Dedifferentiated amniotic fluid mesenchymal stem cell (primary cell): ENCODE measurements around the gene ADCY5.

Experiments used
- DNase-seq: peaks from one replicate; pipeline ENCODE4 v3.0.0-alpha.2; 2016; ENCODE audit errors: extremely low spot score

Gene ADCY5

DNA sequence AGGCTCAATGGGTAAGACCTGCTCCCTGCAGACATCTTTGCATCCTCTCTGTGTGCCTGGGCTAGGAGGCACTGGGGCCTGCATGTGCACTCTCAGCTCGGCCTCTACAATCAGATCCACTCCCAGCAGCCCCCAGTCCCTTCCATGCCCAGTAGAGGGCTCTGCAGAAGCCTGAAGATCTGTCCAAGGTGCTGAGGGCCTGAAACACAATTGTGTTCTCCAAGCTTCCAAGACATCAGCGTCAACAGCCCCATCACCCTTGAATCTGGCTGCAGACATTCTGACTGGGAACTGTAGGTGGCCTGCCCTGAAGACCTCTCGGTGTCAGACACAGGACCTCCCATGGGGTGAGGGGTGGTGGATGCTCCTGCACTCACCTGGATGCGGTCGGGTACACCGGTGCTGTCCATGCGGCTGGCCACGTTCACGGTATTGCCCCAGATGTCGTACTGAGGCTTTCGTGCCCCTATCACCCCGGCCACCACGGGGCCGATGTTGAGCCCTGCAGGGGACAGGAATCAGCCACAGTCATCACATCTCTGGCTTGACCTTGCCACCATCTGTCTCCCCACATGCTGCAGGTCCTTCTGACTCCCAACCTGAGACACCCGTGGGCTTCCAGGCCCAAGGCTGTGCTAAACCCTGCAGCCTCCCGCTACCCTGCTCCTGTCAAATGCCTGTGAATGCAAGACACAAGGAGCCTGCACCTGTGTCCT is 162.4 kb downstream of the ADCY5 start:
- DNase-seq: peak; percentile 20

DNA sequence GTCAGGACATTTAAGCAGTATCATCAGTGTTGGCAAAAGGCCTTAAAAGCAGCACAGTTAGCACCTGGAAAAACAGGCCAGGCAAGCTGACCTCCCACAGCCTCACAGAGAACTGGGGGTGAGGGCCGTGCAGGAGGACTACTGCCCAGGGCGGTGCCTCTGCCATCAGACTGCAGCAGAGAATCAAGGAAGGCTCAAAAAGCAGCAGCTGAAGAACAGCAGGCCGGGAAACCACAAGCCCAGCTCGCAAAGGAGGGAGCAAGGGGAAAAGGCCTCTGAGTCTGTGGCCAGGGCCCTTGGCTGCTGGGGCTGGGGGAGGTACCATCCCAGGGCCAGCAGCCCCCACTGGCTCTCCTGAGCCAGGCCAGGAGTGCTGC is 163.0 kb downstream of the ADCY5 start:
- no peak for DNase-seq

DNA sequence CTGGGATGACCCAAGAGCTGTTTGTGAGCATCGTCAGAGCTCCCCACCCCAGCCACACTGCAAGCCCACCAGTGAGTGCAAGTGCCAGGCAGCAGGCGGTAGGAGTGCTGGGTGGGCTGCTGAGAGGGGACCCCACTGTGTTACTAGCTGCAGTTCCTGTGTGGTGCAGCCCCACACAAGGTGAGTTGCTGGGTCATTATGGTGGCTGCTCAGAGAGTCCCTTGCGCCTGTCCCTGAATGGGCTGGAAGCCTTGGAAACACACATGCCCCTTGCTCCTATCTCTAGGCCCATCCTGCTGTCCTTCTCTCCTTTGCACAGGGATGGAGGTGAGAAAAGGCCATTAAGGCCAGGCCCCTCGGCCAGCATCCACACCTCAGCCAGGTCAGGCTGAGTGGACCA is 163.4 kb downstream of the ADCY5 start:
- DNase-seq: no peak

DNA sequence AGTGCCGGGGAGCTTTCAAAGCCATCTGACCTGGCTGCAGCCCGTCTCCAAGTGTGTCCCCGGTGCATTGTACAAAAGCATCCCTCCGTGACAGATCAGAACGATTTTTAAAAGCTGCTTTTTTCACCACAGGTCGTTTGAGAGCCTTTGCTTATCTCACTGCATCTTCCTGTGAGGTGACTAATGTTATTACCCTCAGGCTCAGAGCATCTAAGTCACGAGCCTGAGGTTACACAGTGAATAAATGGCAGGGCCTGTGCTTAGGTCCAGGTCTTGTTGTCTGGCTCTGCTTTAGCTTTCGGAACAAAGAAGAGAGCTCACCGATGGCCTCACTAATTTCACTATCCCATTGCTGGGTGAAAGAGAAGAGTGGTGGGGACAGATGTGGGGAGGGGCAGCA is 163.8 kb downstream of the ADCY5 start:
- DNase-seq: no peak

DNA sequence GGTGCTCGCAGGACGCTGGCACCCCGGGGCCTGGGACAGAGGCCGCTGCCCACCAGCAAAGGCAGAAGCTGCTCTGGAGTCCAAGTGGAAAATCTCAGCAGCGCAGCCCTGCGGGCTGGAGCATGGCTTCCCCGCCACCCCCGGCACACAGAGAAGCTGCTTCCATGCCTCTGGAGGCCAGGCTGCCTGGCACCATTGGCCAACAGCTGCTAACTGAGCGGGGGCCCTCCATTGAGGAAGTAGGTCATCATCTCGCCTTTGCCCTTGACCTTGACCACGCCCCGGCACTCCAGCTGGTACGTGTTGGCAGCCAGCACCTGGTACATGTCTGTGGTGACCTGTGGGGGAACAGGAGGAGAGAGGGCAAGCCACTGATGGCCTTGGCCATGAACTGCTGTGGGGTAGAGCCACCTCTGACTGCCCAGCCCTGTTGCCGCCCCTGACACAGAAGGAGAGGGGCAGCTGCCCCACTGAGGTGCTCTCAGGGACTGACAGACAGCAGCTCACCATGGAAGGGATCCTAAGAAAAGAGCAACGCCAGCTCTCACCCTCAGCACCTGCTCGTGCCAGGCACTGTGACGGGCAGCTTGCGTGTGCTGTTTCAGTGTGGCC is 164.4 kb downstream of the ADCY5 start:
- no peak for DNase-seq

DNA sequence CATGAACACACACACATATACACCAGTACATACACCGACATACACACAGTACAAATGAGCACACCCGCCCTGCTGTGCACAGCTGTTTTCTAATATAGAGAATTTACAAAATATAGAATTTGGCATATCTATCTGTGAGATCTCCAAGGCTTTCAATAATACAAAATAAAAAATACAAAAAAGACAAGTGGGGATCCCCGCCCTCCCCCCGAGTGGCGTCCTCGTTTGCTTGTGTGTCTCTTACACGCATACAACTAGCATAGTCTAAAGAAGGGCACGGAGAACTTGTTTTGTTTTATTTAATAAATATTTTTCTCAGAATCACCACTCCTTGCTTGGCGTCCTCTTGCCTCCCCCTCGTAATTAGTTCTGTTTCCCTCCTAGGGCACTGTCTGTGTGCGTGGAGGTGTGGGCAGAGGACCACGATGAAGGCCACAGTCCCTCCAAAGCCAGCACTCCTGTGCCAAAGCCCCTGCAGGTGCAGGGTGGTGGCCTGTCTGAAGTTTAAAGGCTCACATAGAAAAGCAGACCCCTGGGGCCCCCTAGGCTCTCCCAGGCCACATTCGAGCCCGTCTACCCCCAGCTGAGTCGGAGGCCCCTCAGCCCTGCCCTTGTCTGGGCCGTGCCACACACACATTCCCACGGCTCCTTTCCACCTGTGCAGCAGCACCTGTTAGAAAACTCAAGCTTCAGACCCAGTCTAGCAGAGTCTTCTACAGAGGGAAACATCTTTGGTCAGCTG is 165.1 kb downstream of the ADCY5 start:
- no peak for DNase-seq

DNA sequence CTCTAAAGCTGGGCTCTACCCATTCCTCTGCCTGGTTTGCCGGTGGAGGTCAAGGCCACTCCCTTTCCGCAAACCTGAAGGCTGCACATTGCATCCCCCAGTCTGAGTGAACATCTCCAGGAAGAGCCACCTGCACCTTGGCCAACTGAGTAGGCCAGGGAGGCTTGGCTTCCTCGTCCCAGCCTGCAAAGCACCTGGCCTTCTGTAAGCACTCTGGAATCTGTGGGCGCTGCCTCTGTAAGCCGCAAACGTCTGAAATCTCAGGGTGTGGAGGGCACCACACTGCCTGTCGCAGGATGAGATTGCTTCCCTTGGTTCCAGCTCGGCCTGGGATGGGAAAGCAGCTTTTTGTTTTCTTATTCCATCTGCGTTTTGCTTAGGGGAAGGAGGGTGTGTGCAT is 165.8 kb downstream of the ADCY5 start:
- no peak for DNase-seq

DNA sequence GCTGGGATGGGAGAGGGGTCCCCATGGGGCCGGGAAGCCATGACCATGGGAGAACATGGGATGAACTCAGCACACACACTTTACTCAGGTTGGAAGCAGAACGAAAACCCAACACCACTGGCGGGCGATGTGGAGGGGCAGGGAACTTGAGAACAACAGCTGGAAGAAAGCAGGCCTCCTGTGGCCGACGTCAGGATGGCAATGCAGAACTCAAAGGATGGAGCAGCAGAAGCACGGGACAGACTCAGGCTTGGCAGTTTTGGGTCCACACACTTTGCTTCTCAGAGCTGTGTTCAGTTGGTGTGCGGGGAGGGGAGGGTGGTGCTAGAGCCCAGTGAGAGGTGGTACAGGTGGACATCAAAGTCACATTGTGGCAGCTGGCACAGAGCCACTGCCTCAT is 166.4 kb downstream of the ADCY5 start:
- DNase-seq: no peak

DNA sequence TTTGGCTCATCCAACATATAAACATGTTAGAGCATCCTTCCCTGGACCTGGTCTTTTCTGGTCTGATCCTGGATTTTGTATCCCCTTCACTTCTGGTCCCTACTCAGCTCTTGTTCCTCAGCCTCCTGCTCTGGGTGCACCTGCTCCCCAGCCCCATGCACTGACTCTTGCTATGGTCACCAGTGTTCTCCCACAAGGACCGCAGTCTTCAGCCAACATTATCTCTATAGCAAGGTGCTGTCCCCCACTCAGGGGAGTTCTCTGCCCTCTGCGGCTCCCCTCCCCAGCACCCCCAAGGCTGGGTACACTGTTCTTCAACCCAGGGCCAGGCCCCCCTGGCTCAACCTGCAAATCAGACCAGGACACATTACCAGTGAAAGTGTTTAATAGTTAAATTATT is 167.0 kb downstream of the ADCY5 start:
- no peak for DNase-seq

DNA sequence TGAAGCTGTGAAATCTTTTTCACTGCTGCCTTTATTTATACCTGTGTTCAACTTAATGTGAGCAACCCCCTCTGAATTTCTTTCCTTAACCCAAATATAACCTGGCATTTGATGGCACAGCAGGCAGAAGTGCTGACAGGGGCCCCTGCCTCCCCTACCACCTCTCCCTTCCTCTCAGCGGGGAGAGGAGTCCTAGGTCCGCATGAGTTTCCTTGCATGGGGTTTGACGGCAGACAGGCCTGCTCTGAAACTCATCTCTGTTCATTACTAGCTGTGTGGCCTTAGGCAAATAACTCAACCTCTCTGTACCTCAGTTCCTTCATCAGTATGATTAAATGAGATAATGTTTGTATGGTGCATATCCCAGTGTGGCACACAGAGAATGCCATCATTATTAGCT is 167.5 kb downstream of the ADCY5 start:
- no peak for DNase-seq

DNA sequence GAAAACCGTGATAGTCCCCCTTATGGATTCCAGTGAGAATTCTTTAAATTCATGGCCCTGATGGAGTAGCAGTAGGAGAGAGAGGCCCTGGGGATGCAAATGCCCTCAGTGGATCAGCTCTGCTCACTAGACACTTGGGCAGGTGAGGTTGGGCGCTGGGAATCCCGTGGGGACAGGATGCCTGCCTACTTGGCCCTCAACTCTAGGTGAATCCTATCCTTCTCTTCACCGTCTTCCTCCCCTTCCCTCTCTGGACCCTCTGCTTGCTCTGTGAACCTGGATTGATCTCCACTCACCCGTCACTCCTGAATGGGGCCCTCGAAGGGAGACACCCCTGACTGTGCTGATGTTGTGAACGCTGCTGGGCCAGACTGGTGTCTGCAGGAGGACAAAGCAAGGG is 169.8 kb downstream of the ADCY5 start:
- DNase-seq: no peak

DNA sequence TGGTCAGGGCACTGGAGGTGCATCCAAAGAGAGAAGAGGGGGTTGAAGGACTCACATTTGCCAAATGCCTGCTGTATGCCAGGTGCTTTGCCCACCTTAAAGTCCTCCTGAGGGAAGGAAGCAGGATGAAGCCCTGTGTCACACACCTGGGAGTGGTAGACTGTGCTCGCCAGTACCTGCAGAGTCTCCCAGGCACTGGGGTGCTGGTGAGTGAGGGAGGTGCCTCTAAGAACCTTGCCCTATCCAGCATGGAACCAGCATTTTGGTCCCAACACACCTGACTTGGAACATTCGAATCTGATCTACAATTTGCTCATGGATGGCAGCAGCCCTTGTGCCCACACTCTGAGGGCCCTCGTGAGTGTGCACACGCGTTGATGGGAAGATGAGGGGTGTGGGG is 170.4 kb downstream of the ADCY5 start:
- no peak for DNase-seq

DNA sequence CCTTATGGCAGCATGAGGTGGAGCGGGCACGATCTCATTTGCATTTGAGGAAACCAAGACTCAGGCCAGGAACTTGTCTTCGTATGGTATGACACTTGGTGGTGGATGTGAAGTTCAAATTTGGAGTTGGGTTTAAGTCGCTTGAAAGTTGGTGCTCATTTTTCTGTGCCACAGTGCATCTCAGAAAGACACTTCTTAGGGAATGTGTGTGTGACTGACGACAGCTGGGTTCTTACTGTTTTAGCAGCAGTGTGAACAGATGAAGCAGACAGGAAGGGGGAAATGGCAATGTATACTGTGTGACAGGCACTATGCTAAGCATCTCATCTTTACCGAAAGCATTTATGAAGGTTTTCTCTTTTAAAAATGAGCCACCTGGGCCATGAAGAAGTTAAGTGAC is 171.8 kb downstream of the ADCY5 start:
- no peak for DNase-seq

DNA sequence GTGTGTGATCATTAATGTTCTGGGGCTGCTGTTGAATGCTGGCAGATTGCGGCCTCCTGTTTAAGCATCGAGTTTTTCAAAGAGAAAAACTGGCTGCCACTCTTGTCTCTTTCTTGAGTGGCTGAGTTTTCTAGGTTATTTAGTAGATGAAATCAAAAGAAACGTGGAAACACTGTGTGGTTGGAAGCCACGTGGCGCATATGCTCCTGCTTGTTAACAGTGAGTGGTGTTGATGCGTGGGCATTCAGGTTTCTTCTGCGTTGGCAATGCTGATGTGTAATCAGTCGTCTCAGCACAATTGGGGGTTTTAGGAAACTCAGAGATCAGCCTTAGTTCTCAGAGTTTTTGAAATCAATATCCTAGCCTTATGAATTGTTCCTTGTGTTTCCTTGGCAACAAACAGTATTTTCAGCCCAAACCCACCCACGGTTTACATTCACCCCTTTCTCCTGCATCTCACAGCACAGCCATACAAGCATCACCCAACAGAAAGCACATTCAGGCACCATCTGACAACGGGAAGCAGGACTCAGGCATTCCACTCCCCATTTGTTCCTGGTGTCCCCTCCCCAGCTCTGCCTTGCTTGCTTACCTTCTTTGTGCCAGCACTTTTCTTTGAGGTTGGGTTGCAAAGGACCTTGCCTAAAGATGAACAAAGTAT is 172.4 kb downstream of the ADCY5 start:
- DNase-seq: no peak

DNA sequence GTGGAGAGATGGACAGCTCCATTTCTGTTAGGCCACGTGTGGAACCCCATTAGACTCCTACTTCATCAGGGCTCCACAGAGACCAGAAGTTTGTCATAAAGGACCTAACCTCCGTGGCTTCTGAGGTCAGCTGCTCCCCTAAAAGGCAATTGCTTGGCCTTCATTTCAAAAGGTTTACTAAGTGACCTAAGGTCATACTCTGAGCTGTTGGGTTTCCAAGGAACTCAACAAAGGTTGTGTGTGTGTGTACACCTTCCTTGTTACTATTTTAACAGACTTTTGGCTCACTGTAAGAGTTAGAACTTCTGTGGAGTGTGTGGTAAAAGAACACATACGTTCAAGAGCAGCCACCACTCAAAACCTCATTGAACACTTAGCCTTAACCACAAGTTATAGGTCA is 173.2 kb downstream of the ADCY5 start:
- DNase-seq: no peak

DNA sequence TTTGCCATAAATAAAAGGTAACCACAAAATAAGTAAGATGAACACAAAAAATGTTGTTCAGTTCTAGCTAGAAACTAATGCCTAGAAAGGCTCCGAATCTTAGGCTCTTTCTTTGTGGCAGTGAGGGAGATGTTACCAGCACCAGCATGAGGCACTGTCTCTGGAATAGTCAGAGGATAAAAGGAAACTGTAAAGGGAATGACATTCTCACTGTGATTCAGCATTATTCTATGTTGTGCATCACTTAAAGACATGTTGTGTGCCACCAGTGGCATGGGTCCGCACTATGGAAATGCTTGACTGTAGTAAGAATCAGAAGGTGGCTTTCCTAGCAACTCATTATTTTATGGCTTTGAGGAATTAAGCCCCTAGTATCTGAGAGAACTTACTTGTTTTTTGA is 176.3 kb downstream of the ADCY5 start:
- DNase-seq: no peak

DNA sequence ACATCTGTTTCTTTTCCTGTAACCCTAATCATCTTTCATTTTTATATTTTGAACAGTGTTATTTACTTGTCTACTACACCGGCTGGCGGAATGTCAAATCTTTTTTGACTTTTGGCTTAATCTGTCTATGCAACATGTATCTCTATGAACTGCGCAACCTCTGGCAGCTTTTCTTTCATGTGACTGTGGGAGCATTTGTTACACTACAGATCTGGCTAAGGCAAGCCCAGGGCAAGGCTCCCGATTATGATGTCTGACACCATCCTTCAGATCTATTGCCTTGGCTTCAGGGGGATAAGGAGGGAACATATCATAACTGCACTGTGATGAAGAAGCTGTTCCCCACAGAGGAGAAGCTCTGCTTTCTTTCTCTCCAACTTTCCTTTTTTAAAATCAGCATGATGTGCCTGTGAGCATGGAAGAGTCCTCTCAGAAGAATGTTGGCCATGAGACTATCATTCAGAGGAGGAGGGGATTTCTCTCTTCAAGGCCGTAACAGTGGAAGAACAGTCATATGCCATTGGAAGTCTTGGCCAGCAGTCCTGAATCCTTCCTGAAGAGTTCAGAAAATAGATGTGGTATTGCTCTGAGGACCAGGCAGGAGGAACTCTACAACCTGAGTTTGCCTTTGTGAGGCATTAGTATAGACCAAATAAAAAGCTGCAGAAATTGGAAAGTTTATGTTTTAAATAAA is 177.3 kb downstream of the ADCY5 start:
- DNase-seq: no peak

DNA sequence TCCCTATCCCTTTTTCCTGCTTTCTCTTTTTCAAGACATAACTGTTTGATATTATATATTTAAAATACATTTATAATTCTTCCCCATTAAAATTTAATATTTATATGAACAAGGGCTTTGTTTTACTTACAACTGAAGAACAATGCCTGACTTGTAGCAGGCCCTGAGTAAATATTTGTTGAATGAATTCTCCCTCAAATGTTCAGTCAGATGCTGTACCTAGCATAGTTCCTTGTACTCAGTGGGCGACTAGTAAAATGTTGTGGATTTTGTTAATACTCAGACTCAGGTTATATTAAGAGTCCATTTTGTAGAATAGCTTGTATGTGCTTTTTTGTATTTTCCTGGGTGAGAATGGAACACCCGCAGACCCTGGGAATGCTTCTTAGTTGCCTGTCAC is 178.1 kb downstream of the ADCY5 start:
- no peak for DNase-seq

DNA sequence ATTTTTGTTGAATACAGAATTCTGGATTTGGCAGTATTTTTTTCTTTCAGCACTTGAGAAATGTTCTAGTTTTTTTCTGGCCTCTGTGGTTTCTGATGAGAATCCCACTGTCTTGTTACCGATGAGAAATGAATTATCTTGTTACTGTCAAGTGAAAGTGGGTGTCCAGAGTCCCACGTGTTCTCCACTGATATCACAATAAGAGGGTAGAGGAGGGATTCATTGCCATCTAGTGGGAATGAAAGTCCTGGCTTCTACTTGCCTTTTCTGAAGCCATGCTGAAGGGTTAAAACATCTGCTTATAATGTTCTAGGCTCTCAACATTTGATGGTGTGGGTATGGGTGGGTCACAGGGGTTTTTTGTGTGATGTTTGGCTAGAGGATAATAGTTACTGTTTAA is 181.1 kb downstream of the ADCY5 start:
- DNase-seq: no peak

DNA sequence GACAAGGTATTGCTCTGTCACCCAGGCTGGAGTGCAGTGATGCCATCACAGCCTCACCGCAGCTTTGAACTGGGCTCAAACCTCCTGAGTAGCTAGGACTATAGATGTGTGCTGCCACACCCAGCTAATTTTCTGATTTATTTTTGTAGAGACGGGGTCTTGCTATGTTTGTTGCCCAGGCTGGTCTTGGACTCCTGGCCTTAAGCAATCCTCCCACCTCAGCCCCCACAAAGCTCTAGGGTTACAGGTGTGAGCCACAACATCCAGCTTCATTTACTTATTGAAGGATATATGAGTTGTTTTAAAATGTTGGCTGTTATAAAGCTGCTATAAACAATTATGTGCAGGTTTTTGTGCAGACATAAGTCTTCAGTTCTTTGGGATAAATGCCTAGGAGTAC is 184.9 kb downstream of the ADCY5 start:
- DNase-seq: no peak

DNA sequence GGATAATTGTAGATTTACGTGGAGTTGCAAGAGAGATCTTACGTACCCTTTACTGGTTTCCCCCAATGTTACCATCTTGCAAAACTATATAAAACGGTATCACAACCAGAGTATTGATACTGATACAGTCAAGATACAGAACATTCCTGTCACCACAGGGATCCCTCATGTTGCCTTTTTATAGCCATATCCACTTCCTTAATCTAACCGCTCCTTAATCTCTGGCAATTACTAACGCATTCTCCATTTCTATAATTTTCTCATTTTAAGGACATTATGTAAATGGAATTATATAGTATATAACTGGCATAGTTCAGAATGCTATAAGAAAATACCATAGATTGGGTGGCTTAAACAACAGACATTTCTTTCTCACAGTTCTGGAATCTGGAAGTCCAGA is 186.0 kb downstream of the ADCY5 start:
- DNase-seq: no peak

DNA sequence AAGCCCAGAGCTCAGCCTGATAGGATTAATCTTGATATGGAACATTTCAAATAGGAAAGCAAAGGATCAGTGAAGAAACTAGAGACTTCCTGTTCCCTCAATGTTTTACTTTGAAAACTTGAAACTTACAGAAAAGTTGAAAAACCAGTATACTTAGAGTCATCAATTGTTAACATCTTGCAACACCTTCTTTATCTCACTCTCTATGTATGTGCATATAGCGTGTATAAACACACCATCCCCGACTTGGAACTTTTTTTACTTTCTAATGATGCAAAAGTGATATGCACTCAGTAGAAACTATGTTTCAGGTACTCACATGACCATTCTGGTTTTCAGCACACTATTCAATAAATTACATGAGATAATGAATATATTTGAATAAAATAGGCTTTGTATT is 186.7 kb downstream of the ADCY5 start:
- DNase-seq: no peak
